NT2/D1 (cell line): Measurements from ENCODE around the gene OSBP2.

ENCODE experiments used
- DNase-seq: peaks from one replicate; pipeline ENCODE4 v3.0.0-alpha.2; 2011; ENCODE audit warnings: low read depth, low spot score
- H3K27me3 ChIP-seq: 2 replicates; pipeline ENCODE4 v1.6.0; 2011; ENCODE audit warnings: mild to moderate bottlenecking; ENCODE audit not compliant: insufficient read length, insufficient read depth
- H3K36me3 ChIP-seq: 2 replicates; pipeline ENCODE4 v1.6.1; 2011; ENCODE audit warnings: mild to moderate bottlenecking, low read length, mixed read lengths; ENCODE audit not compliant: insufficient read depth, insufficient read length
- H3K4me1 ChIP-seq: 2 replicates; pipeline ENCODE4 v1.5.1; 2011; ENCODE audit not compliant: insufficient read depth, insufficient read length
- H3K4me3 ChIP-seq: 2 replicates; pipeline ENCODE4 v1.5.1; 2011; ENCODE audit warnings: low read depth; ENCODE audit not compliant: insufficient read length
- H3K9ac ChIP-seq: 2 replicates; pipeline ENCODE4 v1.6.0; 2011; ENCODE audit warnings: low read depth; ENCODE audit not compliant: insufficient read length
- H3K9me3 ChIP-seq: 2 replicates; pipeline ENCODE4 v1.5.1; 2011; ENCODE audit warnings: mild to moderate bottlenecking, low read length; ENCODE audit not compliant: insufficient read depth
- SUZ12 ChIP-seq: IDR thresholded peaks from 2 replicates; pipeline ENCODE4 v1.6.1; 2011; ENCODE audit not compliant: insufficient read length, insufficient read depth; ENCODE audit errors: extremely low read depth
- YY1 ChIP-seq: IDR thresholded peaks from 2 replicates; pipeline ENCODE4 v1.6.1; 2011; ENCODE audit not compliant: insufficient read length, insufficient read depth
- ZNF274 ChIP-seq: IDR thresholded peaks from 2 replicates; pipeline ENCODE4 v1.6.1; 2011; ENCODE audit warnings: mild to moderate bottlenecking, low read depth, low read length

OSBP2 gene

DNA sequence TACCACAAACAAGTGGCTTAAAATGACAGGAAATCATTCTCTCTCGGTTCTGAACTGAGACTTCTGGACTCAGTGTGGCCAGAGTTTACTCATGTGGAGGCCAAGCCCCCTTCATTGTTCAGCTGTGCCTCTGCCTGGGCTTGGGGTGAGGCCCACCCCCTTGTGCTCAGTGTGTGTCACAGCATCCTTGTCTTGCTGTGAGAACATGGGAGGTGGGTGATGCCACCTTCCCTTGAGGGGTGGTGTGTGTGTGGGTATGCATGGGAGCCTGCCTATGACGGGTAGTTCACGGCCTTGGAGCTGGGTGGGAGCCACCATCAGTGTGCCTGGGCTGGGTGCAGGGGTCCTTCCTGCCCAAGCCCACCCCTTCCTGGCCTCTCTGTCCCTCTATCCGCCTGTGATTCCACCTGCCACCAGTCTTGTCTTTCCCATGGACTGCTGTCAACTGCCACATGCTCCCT lies 172.2 kb downstream of the OSBP2 start:
- TF ChIP-seq ZNF274 (no peak), YY1 (no peak), SUZ12 (no peak)
- peaks cover 16% of the 10 kb centered on the region for H3K4me1 ChIP-seq
- no peak for DNase-seq
- no peaks in the 10 kb centered on the region for H3K27me3 ChIP-seq
- H3K9me3 ChIP-seq = no peaks in the 10 kb centered on the region
- no peak overlapping the region for H3K4me3 ChIP-seq
- H3K9ac ChIP-seq = no peak overlapping the region
- no peaks in the 10 kb centered on the region for H3K36me3 ChIP-seq

DNA sequence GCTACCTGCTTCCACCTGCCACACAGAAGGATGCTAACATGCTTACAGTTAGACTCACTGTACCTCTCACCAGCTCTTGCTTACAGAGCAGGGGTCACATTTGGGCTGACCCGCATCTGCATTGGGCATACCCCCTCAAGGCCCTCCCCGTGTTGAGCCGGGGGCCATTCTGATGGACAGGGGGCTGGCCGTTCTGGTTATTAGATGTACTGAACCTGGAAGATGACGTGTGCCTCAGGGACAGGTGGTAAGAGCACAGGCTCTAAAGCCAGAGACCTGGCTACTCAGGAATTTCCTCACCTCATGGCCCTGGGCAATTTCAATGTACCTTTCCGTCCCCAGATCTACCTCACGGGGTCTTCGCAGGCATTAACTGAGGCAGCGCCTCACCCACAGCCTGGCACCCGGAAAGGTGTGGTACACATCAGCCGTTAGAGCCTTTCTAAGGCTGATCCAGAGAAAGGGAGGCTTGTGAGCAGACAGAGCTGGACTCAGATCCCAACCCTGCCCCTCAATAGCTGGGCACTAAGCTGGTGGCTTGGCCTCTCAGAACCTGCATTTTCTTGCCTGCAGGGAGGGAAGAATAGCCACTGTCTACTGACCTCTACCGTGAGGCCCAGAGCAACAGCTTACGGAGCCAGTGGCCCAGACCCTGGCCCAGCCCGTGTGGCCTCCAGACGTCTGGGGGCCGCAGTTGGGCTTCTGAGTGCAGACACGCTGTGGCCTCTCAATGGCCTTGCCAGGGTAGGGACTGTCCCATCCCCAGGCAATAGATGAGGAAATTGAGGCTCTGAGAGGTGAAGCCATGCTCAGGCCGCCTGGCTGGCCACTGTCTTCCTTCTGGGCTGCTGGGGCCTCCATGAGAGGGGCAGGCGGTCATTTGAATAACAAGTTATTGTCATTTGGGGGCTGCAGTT lies 173.3 kb downstream of the OSBP2 start:
- H3K9me3 ChIP-seq = no peaks in the 10 kb centered on the region
- H3K4me1 ChIP-seq = peaks cover 16% of the 10 kb centered on the region
- no peaks in the 10 kb centered on the region for H3K27me3 ChIP-seq
- no peak overlapping the region for H3K9ac ChIP-seq
- no peak for TF ChIP-seq SUZ12
- TF ChIP-seq YY1 = no peak
- no peak for TF ChIP-seq ZNF274
- DNase-seq = no peak
- no peak overlapping the region for H3K4me3 ChIP-seq
- H3K36me3 ChIP-seq = no peaks in the 10 kb centered on the region

DNA sequence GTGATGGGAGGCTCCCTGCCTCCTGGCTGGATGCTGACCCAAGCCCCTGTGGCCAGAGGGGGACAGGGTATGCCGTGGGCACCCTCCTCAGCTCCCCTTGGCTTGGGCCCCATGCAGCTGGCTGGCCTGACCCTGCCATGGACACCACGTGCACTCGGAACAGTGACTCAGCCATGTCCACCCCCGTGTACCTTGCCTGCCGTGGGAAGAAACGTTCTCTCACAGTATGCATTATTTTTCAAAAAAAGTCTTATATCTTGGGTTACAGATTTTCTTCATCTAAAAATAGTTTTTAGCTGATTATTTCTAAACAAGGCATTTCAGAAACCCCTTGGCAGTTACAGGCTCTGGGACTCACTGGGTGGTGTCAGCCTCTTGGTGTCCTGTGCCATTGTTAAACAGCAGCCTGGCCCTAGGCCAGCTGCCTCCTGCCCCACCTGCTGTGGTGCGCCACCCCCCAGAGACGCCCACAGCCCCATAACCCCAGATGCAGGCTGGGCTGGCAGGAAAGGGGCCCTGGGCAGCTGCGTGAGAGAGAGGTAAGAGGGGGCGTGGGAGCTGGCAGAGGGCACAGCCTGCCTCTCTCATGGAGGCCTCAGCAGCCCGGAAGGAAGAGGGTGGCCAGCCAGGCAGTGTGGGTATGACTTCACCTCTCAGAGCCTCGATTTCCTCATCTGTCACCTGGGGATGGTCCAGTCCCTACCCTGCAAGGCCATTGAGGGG lies 174.2 kb downstream of the OSBP2 start:
- peaks cover 10% of the 10 kb centered on the region for H3K4me1 ChIP-seq
- no peak overlapping the region for H3K4me3 ChIP-seq
- no peak overlapping the region for H3K9ac ChIP-seq
- no peaks in the 10 kb centered on the region for H3K9me3 ChIP-seq
- TF ChIP-seq YY1 = no peak
- TF ChIP-seq SUZ12 = no peak
- TF ChIP-seq ZNF274 = no peak
- H3K27me3 ChIP-seq = no peaks in the 10 kb centered on the region
- no peak for DNase-seq
- H3K36me3 ChIP-seq = no peaks in the 10 kb centered on the region

DNA sequence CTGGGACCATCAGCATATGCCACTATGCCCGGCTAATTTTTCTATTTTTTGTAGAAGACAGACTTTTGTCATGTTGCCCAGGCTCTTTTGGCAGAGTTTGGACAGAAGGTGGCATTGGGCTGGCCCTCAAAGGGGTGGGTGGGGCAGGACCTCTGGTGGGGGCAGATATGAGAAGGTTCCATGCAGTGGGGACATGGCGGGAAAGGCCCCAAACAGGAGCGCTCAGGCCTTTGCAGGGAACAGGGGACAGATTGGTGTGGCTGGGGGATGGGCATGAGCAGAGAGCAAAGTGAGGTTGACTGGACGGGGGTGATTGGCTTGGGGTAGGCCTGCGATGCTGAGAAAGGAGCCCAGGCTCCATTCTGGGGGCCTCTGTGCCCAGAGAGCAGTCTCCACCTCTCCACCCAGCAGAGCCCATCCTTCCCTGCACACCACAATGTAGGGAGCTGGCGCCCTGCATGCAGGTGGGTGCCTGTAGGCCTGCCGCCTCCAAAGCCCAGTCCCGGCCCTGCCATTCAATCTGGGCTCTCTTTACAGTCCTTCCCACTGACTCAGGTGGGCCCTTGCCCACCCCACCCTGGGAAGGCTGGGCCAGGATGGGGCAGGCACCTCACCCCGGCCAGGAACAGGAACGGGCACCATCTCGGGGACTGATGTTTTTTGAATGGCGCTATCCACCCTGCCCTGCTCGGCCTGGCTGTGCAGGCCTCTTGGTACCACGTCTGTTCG lies 175.2 kb downstream of the OSBP2 start:
- Histone ChIP-seq H3K4me1 (peaks cover 10% of the 10 kb centered on the region), H3K9me3 (no peaks in the 10 kb centered on the region), H3K4me3 (no peak overlapping the region), H3K9ac (no peak overlapping the region), H3K27me3 (no peaks in the 10 kb centered on the region), H3K36me3 (no peaks in the 10 kb centered on the region)
- no peak for TF ChIP-seq SUZ12
- TF ChIP-seq ZNF274 = no peak
- TF ChIP-seq YY1 = no peak
- DNase-seq = no peak

DNA sequence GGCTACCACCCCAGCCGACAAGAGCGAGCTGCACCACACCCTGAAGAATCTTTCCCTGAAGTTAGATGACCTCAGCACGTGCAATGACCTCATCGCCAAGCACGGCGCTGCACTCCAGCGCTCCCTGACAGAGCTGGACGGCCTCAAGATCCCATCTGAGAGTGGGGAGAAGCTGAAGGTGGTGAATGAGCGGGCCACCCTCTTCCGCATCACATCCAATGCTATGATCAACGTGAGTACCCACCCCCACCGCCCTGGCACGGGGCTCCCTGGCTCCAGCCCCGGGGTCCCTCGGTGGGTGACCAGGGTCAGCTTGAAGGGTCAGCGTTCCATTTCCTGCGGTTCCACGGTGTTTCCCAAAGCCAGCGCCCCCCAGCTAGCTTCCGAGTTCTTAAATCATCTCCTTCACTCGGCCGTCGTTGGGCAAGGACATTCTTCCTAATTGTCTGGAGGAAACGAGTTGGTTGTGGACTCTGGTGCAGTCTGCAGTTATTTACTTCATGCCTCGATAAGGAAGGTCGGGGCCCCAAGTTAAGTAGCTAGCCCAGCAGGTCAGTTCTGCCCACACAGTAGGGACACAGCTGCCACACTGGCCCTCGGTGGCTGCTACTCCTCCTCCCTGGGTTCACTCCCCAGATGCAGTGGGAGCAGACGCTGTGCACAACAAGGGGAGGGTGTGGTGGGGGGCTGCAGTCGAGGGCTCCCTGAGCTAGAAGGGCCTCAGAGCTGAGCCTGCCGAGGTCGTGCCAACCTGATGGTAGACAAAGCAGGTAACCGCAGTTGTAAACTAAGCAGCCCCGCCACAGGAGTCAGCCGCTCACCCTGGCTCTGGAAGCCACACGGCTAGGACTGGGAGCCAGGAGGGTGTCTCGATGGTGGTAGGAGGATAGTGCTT lies 176.0 kb downstream of the OSBP2 start:
- Histone ChIP-seq H3K4me3 (no peak overlapping the region), H3K36me3 (no peaks in the 10 kb centered on the region), H3K9ac (no peak overlapping the region), H3K27me3 (no peaks in the 10 kb centered on the region), H3K4me1 (peaks cover 10% of the 10 kb centered on the region), H3K9me3 (no peaks in the 10 kb centered on the region)
- no peak for DNase-seq
- TF ChIP-seq YY1 (no peak), SUZ12 (no peak), ZNF274 (no peak)

DNA sequence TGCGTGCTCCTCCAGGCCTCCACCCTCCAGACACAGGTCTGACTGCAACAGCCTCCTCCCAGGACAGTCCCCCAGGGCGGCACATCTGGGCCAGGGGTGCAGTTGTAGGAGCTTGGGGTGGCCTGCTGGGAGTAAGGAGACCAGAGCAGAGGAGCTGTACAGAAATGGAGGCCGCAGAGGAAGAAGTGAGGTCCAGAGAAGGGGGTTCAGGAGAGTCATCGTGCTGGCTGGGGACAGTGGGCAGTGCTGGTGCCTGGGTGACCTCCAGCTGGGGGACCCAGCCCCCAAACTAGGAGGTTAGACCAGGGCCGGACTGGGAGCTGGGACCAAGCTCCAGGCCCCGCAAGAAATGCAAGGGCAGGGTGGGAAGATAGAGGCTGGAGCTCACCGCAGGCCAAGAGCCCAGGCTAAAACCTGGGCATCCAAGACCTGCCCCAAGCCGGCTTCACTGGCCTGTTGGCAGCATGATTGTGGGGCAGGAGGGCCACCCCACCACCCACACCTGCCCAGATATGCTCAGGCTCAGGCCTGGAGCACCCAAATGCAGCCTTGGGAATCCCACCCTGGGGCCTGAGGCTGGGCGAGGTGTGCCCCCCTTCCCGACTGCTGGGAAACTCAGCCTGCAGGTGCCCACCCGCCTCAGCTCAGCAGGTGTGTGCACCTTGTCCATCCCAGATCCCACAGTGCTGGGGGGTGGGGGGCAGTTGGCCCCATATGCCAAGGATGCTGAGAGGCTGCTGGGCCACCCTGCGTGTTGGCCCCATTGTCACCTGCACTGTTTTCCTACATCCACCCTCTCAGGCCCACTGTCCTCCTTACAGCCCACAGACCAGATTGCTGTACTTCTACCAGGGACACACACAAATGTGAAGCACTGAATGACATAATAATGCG lies 177.0 kb downstream of the OSBP2 start:
- H3K36me3 ChIP-seq = no peaks in the 10 kb centered on the region
- H3K4me3 ChIP-seq = no peak overlapping the region
- no peaks in the 10 kb centered on the region for H3K27me3 ChIP-seq
- no peak overlapping the region for H3K9ac ChIP-seq
- H3K9me3 ChIP-seq = no peaks in the 10 kb centered on the region
- peaks cover 10% of the 10 kb centered on the region for H3K4me1 ChIP-seq
- DNase-seq = no peak
- no peak for TF ChIP-seq YY1
- TF ChIP-seq ZNF274 = no peak
- no peak for TF ChIP-seq SUZ12
